Upper lobe of left lung (tissue), 4 donors: ENCODE measurements around the gene ITPA.

Experiments
- POLR2A ChIP-seq, 4 donors: fragments of 450-650 bp; IDR thresholded peaks; one replicate each; pipeline ENCODE4 v1.5.1; 2016 to 2017; ENCODE audit warnings: antibody characterized with exemption in 4 of 4, mild to moderate bottlenecking in 2 of 4
- POLR2AphosphoS5 ChIP-seq, 2 donors: sonication (generic); formaldehyde crosslinking; IDR thresholded peaks; one replicate each; pipeline ENCODE4 v1.5.1; 2017; ENCODE audit warnings: antibody characterized with exemption in 2 of 2
- TF ChIP-seq, protein P1 (sequence below), 6 experiments: fragments of 450-650 bp in 4 of 6; fragments of 200-600 bp in 2 of 6; sonication (generic) in 2 of 6; IDR thresholded peaks; one replicate each; pipeline ENCODE4 v1.5.1; 2016 to 2019; ENCODE audit warnings: antibody characterized with exemption in 6 of 6

DNA sequence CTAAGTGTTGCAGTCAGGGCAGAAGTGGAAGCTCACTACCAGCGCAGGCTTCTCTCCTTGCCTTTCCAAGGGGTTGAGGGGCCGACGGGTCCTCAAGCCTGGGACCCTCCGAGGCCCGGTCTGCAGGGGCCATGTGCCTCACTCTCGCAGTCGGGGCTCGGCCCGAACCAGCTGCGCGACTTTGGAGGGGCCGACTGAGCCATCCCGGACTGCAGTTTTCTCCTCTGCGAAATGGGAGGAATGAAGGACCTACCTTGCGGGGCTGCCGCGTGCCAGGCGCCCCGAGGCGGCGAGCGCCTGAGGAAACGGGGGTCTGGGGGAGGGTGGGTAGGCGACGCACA is 41.6 kb upstream of the ITPA start:
- no peak for TF ChIP-seq POLR2A (IDR thresholded peaks at IDR 0.05)
- TF ChIP-seq, protein P1, sequence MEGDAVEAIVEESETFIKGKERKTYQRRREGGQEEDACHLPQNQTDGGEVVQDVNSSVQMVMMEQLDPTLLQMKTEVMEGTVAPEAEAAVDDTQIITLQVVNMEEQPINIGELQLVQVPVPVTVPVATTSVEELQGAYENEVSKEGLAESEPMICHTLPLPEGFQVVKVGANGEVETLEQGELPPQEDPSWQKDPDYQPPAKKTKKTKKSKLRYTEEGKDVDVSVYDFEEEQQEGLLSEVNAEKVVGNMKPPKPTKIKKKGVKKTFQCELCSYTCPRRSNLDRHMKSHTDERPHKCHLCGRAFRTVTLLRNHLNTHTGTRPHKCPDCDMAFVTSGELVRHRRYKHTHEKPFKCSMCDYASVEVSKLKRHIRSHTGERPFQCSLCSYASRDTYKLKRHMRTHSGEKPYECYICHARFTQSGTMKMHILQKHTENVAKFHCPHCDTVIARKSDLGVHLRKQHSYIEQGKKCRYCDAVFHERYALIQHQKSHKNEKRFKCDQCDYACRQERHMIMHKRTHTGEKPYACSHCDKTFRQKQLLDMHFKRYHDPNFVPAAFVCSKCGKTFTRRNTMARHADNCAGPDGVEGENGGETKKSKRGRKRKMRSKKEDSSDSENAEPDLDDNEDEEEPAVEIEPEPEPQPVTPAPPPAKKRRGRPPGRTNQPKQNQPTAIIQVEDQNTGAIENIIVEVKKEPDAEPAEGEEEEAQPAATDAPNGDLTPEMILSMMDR (IDR thresholded peaks at IDR 0.05) = no peak
- TF ChIP-seq POLR2AphosphoS5 (IDR thresholded peaks at IDR 0.05) = no peak
